Measurements from ENCODE around the gene S100A11.

DNA sequence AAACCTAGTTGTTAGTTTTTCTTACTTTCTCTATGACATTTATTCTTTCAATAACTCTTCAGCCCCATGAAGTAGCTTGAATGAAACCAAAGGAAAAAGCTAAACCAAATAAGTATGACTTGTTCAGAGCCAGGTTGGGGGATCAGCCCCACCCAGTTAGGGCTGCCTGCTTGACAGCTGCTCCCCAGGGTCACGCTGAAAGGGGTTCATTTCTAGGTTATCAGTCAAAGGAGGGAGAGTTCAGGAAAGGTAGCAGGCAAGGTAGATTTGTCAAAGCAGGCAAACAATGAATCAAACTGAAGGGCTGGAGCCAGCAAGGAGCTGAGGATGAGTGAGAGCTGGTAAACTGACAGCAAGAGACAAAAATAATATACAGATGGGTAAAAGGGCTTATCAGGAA is 3.1 kb upstream of the S100A11 start:
- no peak for TF ChIP-seq CTCF (IDR thresholded peaks at IDR 0.05)
- TF ChIP-seq POLR2A (IDR thresholded peaks at IDR 0.05) = no peak

Measured in lower leg skin (tissue), 3 donors.